Stimulated activated CD4-positive, alpha-beta T cell treated with anti-CD3 and anti-CD28 coated beads, Interleukin-2, amount 100 ng/mL, for 48 hours (primary cell): ENCODE measurements around the gene CDT1.
"Not testable (repeated sequence)": the region's sequence is repeated elsewhere in the genome, so short reads cannot be mapped to it uniquely, and the experiment has no call there.

ENCODE experiments used
- DNase-seq, 2 donors: peaks; one replicate each; pipeline ENCODE4 v3.0.0-alpha.2; 2020

Gene CDT1

GRCh38 chr16:88820385-88821025, 16.9 kb downstream of the CDT1 start:
- DNase-seq: no peak

DNA sequence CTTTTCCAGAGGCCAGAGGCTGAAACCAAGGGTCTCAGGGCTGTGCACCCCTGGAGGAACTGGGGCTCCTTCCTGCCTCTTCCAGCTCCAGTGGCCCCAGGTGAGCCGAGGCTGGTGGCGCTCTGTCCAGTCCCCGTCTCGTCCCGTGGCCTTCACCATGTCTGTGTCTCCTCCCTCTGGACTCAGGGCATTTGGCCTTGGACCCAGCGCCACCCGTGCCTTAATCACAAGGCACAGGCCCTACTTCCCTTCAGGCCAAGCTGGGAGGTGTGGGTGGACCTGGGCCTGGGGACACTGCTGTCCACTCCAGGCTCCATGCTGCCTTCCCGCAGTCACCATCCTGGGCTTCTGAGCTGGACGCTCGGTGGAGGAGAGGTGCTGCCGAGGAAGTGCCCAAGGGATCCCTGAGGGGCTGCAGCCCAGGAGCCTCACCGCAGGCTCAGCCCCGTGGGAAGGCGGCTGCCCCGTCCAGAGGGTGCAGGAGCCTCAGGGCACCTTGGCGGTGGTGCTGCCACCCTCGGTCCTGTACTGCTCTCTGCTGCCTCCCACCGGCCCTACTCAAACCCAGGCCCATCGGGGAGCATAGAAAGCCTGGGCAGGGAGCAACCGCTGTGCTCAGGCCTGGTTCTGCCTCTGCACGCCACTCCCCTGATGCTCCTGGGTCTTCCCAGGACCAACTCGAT, 17.7 kb downstream of the CDT1 start:
- no peak for DNase-seq

GRCh38 chr16:88822281-88823040, 18.9 kb downstream of the CDT1 start:
- DNase-seq: no peak

- DNase-seq: not testable (repeated sequence)
Observed at GRCh38 chr16:88823646-88824045, 20.1 kb downstream of the CDT1 start.

GRCh38 chr16:88824256-88825077, 20.9 kb downstream of the CDT1 start:
- no peak for DNase-seq

GRCh38 chr16:88825146-88825545, 21.6 kb downstream of the CDT1 start:
- no peak for DNase-seq

- no peak for DNase-seq
Observed at GRCh38 chr16:88826070-88826840, 22.7 kb downstream of the CDT1 start.

DNA sequence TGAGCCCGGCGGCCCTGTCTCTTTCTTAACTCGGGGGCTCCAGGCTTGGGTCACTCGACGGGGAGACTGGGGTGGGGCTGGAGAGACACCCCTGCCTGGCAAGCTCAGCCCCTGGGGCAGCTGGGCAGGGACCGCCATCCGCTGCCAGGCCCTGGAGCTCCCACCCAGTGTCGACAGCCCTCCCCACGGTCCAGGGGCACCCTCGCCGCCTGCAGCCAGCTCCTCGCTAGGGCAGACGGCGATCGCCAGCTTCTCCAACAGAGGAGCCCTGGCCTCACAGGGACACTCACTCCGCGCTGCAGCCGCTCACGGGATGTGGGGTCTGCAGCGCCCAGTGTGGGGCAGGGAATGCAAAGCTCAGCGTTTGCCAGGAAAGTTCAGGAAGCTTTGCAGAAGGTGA, 24.1 kb downstream of the CDT1 start:
- DNase-seq: no peak

DNA sequence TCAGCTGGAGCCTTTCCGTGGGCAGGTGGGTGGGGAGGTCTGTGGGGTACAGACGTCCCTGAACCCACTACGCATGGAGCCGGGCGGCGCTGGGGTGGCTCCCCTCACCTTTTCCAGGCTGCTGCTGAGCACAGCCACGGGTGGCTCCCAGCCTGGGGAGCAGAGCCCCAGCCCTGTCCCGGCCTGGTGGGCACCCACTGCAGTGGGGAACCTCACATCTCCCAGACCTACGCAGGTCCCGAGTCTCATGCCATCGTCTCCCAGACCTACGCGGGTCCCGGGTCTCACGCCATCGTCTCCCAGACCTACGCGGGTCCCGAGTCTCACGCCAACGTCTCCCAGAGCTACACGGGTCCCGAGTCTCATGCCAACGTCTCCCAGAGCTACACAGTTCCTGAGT, 25.1 kb downstream of the CDT1 start:
- DNase-seq: no peak

DNA sequence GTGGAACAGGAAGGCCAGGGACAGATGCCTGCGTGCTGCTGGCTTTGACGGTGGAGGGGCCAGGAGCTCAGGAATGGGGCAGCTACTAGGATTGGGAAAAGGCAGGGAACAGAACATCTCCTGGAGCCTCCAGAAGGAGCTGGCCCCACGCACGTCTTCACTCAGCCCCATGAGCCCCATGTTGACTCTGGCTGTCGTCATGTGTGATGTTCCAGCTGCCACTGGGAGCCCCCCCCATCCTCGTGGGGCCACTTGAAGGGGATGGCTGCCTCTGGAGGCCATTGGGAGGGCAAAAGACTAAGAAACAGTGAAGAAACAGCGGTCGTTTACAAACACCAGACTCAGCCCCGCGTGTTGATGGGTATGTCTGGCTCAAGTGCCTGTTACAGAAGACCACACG, 26.7 kb downstream of the CDT1 start:
- DNase-seq: no peak

DNA sequence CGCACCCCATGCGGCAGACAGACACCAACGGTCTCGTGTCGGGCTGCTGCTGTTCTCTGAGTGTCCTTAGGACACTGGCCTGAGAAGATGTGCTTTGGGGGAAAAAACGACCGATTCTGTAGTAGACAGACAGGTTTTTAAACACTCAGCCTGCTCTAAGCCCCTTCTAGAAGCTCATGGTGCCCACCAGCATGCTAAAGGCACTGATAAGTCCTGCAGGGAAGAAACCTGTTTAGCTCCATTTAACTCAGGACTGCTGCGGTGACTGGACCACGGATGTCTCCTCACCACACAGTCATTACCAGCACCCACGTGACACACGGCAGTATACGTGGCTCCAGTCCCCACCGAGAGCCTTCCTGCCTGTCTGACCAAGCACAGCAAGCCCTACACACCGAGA, 27.2 kb downstream of the CDT1 start:
- no peak for DNase-seq

GRCh38 chr16:88831838-88832237, 28.2 kb downstream of the CDT1 start:
- no peak for DNase-seq

DNA sequence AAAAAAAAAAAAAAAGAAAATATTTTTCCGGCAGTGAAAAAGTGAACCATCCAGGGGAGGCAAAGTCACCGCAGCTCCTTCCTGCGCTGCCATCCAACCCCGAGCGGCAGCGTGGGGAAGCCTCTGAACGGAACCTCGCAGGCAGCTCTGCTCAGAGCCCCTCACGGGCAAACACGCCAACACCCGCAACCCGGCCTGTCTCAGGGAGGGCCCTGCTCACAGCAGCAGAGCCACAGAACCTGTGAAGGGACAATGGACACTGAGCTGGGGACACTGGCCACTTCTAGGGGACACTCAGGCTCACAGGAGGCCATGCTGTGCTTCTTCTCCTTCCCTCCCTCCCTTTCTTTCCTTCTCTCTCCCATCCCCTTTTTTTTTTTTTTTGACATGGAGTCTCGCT, 29.5 kb downstream of the CDT1 start:
- DNase-seq: no peak

DNA sequence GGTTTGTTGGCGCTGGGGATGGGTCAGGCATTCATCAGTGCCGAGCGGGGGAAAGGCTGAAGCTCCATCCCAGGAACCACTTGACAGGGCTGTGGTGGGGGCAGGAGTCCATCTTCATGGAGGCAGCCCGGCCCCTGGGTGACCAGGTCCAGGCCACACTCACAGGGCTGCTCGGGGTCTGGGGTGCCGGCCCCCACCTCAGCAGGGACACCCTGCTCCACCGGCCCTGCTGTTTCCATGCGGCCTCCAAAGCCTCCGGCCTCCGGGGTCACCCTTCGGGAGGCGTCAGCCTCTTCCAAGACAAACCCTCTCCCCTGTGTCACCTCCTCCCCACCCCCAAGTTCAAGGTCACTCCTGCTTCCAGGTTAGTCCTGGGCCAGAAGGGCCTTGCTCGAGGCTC, 31.1 kb downstream of the CDT1 start:
- DNase-seq: no peak

- DNase-seq: no peak
Observed at GRCh38 chr16:88835383-88835782, 31.8 kb downstream of the CDT1 start.

DNA sequence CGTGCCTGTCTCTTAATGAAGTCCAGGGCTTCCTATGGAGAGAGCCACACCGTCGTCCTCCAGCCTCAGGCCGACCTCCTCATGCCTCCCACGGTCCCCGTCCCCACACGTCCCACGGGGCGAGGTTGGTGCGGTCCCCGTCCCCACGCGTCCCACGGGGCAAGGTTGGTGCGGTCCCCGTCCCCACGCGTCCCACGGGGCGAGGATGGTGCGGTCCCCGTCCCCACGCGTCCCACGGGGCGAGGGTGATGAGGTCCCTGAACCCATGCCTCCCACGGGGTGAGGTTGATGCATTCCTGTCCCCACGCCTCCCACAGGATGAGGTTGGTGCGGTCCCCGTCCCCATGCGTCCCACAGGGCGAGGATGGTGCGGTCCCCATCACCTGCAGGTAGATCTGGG, 32.2 kb downstream of the CDT1 start:
- DNase-seq: no peak

- DNase-seq: no peak
Observed at GRCh38 chr16:88836791-88837190, 33.2 kb downstream of the CDT1 start.

- DNase-seq: no peak
Observed at GRCh38 chr16:88837806-88838205, 34.2 kb downstream of the CDT1 start.

DNA sequence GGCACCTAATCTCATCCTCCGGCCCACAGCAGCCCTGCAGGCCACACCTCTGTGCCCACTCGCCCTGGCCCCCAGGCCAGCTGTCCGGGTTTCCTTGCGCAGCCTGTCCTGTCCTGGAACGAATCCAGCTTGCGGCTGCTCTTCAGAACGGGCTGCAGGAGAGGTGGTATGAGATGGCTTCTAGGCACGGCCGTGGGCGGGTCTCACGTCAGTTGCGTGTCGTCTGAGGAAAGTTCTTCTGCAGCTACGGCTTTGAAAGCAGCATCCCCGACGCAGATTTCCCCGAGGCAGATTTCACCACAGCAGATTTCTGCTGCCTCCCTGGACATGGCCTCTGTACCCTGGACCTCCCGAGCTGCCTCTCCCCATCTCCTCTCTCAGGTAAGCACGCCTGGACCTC, 35.0 kb downstream of the CDT1 start:
- DNase-seq: no peak

DNA sequence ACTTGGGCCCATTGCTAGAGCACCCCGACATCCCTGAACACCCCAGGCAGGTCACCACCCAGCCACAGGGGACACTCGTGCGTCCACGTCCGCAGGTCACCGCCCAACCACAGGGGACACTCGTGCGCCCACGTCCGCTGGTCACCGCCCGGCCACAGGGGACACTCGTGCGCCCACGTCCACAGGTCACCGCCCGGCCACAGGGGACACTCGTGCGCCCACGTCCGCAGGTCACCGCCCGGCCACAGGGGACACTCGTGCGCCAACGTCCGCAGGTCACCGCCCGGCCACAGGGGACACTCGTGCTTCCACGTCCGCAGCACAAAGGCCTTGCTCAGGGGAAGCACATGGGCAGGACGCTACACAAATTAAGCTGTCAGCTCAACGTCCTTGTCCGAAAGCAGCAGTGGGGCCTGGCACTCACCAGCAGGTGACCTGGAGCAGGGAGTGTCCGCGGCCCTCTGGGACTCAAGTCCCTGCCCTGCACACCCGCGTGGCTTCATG, 35.5 kb downstream of the CDT1 start:
- DNase-seq: no peak

- no peak for DNase-seq
Observed at GRCh38 chr16:88839745-88840599, 36.4 kb downstream of the CDT1 start.
